Lower leg skin (tissue), 4 donors: ENCODE results near the gene VSIR. TPM values are rescaled to one million over a fixed set of nuclear protein-coding genes. Genes with fewer than 3 reads are reported as not detected.

Source experiments
- DNase-seq, 2 donors: peaks; one replicate each; pipeline ENCODE4 v3.0.0-alpha.2; 2019; ENCODE audit warnings: low spot score in 2 of 2
- H3K4me3 ChIP-seq: fragments of 200-600 bp; sonication (generic); 2 replicates; pipeline ENCODE4 v1.5.1; 2017; ENCODE audit warnings: mild to moderate bottlenecking, low read depth; ENCODE audit not compliant: poor library complexity, severe bottlenecking
- CTCF ChIP-seq, 3 donors: fragments of 450-650 bp; IDR thresholded peaks; one replicate each; pipeline ENCODE4 v1.5.1; 2016; ENCODE audit warnings: antibody characterized with exemption in 3 of 3, mild to moderate bottlenecking in 3 of 3, moderate library complexity in 2 of 3
- POLR2A ChIP-seq, 2 donors: fragments of 450-650 bp; IDR thresholded peaks; one replicate each; pipeline ENCODE4 v1.6.1; 2016 to 2017; ENCODE audit warnings: antibody characterized with exemption in 2 of 2, mild to moderate bottlenecking in 1 of 2, moderate library complexity in 1 of 2
- WGBS, 2 donors: methylation state at CpG; one replicate each; pipeline ENCODE4 v1.1.5; 2018; 5-methylcytosine and 5-hydroxymethylcytosine counted together
- intact Hi-C: fragments of 100-400 bp; cut with DNase I; formaldehyde crosslinking; loops from one replicate; pipeline ENCODE4 v1.15.0; 2023; ENCODE audit warnings: low total_unique reads
- total RNA-seq, 4 donors: library from RNA; depleted of rRNA; stranded (reverse); fragments of >200 nt; gene quantifications; one replicate each; pipeline ENCODE4 v1.1.0, GENCODE V29; 2016

VSIR gene
- total RNA-seq, 4 donors from 2014 or later, result 14.5 to 56.5 (median 23.2) TPM

GRCh38 chr10:71777213-71777985 is 4.1 kb upstream of the VSIR start:
- H3K4me3 ChIP-seq, result no peak overlapping the region
- intact Hi-C loops, result loop anchor here (10.0 kb wide), 1 partner anchor 53 kb away; no protein-coding TSS in a partner anchor
- TF ChIP-seq POLR2A (IDR thresholded peaks at IDR 0.05) (no peak), CTCF (IDR thresholded peaks at IDR 0.05) (no peak)
- DNase-seq, result no peak
- WGBS, 2 donors, result 94 to 96% methylated on average over 17 of the region's 17 CpGs

GRCh38 chr10:71776481-71776925 is 3.2 kb upstream of the VSIR start:
- no peak for DNase-seq
- intact Hi-C loops, result loop anchor here (10.0 kb wide), 1 partner anchor 52 kb away; no protein-coding TSS in a partner anchor
- TF ChIP-seq POLR2A (IDR thresholded peaks at IDR 0.05) (no peak), CTCF (IDR thresholded peaks at IDR 0.05) (no peak)
- 52 to 68% methylated on average over 2 of the region's 2 CpGs for WGBS, 2 donors
- H3K4me3 ChIP-seq, result no peak overlapping the region

GRCh38 chr10:71774916-71775702 is 1.8 kb upstream of the VSIR start:
- intact Hi-C loops, result loop anchor here (10.0 kb wide), 1 partner anchor 50 kb away; no protein-coding TSS in a partner anchor
- no peak for DNase-seq
- no peak for TF ChIP-seq CTCF (IDR thresholded peaks at IDR 0.05)
- TF ChIP-seq POLR2A (IDR thresholded peaks at IDR 0.05), result no peak
- 50 to 94% methylated on average over 2 to 3 of the region's 3 CpGs for WGBS, 2 donors
- no peak overlapping the region for H3K4me3 ChIP-seq

- peak overlapping the region; percentile 61 for H3K4me3 ChIP-seq
- intact Hi-C loops, result loop anchor here (10.0 kb wide), 1 partner anchor 48 kb away; no protein-coding TSS in a partner anchor
- DNase-seq, result no peak
- WGBS, 2 donors, result 10 to 37% methylated on average over 2 to 3 of the region's 4 CpGs
- TF ChIP-seq CTCF (IDR thresholded peaks at IDR 0.05) (no peak), POLR2A (IDR thresholded peaks at IDR 0.05) (no peak)
Observed at GRCh38 chr10:71772832-71773220, 494 bp downstream of the VSIR start.

- WGBS, 2 donors, result 0 to 13% methylated on average over 2 of the region's 2 CpGs
- DNase-seq, result peak; percentile 72 to 94
- intact Hi-C loops, result loop anchor here (10.0 kb wide), 1 partner anchor 47 kb away; no protein-coding TSS in a partner anchor
- H3K4me3 ChIP-seq, result peak overlapping the region; percentile 61
- TF ChIP-seq CTCF (IDR thresholded peaks at IDR 0.05), result no peak
- no peak for TF ChIP-seq POLR2A (IDR thresholded peaks at IDR 0.05)
Observed at GRCh38 chr10:71771821-71772617, 1.3 kb downstream of the VSIR start.
